GM11168 (cell line): ENCODE results near the gene MAN1A1.
"Not testable (repeated sequence)": the region's sequence is repeated elsewhere in the genome, so short reads cannot be mapped to it uniquely, and the experiment has no call there.

ENCODE experiments used
- in situ Hi-C: fragments of 300-500 bp; cut with MboI; formaldehyde crosslinking; loops from one replicate; pipeline ENCODE4 v1.12.0; 2022; ENCODE audit warnings: low sequenced_read_pairs; ENCODE audit not compliant: unreplicated experiment

MAN1A1 gene

DNA sequence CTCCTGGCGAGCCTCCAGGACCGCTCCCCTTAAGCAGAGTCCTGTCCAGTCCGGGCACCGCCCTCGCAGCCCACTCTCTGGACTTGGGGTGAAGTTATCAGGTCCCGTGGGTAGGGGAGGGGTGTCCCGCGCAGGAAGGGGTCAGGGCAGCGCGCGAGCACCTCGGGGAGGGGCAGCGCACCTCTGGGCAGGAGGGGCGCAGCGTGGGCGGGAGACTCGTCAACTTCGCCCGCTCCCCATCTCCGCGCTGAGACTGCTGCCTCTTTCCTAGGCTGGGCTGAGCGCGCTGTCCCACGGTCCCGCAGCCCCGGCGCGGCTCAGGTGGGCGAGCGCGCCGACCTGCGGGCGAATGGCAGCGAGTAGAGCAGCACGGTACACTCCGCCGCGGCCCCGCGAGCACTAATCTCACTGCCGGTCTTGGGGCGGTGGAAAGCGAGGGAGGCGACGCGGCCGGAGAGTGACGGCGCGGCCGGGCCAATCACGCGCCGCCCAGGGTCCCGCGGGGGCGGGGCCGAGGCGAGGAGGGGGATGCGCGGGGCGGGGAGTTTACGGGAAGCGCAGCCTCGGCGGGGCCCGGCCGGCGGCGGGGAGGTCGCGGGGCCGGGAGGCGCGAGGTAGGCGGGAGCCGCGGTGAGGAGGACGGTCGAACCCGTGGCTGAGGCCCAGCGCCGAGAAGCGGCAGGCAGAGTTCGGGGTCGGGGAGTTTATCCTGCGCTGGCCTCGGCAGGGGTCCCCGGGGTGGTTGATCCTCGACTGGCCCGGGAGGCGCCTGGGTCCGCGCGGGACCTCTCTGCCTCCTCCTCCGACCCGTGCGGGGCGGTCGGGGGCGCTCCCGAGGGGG is at the start of gene MAN1A1:
Gene MAN1A1, minus strand, starts transcription at position 401 of the 841 bp plus-strand sequence. CDS start 696 bp downstream, outside the sequence.
- in situ Hi-C loops, result loop anchor here (10.0 to 25.0 kb wide), 2 partner anchors 125 to 388 kb away; no protein-coding TSS in a partner anchor

DNA sequence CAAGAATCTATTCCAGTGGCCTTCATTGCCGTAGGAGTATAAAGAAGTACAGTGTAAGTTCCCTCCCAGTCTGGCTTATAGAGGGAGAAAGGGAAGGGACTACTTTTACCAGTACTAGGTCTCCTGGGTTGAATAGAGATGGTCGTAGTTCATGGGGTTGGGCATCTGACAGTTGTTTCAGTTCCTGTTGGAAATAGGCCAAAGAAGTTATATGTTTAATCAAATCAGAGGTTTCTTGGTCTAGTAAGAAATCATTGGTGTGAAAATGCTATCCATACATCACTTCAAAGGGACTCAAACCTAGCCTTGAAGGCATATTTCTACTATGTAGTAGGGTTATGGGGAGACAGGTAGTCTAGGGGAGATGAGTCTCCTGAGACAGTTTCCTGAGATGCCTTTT is 45.6 kb upstream of the MAN1A1 start:
- in situ Hi-C loops, result no loop called here

DNA sequence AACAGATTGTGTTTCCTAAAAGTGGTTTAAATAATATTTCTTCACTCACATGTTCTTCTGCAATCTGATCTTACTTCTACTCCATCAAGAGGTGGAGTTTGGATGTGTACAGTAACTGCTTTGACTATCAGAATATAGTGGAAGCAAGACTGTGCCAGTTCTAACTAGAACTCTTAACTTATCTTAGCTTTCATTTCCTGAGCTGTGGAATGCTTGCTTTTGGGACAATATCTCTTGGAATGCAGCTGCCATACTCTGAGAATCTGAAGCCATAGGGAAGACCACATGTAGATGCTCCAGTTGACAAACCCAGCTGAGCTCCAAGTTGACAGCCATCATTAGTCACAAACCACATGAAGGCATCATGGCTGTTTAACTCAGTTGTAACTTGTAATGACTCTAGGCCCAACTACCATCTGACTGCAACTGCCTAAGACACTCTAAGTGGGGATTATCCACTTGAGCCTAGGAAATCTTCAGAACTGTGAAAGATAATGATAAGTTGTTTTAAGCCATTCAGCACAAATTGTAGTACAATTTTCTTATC is 40.8 kb upstream of the MAN1A1 start:
- in situ Hi-C loops, result no loop called here

DNA sequence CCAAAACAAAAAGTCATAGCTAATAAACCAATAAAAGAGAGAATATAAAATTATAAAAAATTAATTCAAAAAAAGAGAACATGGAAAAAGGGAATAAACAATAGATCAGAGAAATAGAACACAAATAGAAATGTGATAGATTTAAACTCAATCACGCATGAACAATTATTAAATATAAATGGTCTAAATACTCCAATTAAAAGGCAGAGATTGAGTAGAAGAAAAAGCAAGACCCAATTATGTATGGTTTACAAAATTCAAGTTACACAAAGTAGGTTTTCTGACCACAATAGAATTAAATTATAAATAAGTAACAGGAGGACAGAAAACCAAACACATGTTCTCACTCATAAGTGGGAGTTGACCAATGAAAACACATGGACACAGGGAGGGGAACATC is 36.4 kb upstream of the MAN1A1 start:
- in situ Hi-C loops, result no loop called here

DNA sequence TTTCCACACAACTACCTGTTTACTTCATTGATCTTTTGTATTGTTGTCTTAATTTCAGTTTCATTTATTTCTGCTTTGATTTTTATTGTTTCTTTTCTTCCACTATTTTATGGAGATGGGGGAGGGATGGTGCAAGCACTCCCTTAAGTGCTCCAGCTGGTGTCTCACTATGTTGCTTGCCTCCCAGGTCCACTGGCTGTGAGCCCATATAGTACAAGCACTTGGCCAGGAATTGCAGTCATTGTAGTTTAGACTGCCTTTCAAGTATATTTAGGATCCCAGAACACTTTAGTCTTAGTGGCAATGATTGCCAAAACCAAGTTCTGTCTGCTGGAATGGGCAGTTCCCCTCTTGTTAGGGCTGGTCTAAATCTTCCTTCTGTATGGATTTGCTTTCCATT is 34.9 kb upstream of the MAN1A1 start:
- in situ Hi-C loops, result no loop called here

DNA sequence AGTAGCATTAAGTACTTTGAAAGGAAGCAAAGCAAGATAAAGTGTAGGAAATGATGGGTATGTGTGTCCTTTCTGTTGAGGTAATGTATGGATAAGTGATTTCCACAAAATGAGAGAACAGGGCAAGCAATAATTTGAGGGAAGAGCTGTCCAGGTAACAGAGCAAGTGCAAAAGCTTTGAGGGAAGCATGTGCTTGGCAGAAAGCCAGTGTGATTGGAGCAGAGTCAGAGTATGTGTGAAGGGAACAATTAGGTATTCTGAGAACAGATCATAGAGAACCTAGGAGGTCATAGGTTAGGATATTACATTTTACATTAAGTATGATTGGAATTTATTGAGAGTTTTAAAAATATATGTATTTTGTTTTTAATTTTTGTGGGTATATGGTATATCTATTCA is 30.2 kb upstream of the MAN1A1 start:
- in situ Hi-C loops, result no loop called here

DNA sequence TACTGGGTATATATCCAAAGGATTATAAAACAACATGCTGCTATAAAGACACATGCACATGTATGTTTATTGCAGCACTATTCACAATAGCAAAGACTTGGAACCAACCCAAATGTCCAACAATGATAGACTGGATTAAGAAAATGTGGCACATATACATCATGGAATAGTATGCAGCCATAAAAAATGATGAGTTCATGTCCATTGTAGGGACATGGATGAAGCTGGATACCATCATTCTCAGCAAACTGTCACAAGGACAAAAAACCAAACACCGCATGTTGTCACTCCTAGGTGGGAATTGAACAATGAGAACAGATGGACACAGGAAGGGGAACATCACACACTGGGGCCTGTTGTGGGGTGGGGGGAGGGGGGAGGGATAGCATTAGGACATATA is 27.5 kb upstream of the MAN1A1 start:
- in situ Hi-C loops, result not testable (repeated sequence)

DNA sequence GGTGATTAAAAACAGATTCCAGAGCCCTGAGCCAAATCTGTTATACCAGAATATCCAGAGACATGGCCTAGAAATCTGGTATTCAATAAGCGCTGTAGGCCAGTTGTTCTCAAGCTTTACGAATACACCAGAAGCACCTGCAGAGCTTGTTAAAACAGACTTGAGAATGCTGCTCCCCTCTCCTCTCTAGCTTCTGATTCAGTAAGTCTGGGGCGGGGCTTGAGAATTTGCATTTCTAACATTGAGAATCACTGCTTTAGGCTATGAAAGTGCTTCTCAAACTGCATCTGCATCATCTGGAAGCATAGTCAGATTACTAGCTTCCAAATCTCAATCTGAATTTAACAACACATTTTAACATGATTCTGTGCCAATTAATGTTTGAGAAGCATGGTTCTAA is 20.5 kb upstream of the MAN1A1 start:
- in situ Hi-C loops, result no loop called here

DNA sequence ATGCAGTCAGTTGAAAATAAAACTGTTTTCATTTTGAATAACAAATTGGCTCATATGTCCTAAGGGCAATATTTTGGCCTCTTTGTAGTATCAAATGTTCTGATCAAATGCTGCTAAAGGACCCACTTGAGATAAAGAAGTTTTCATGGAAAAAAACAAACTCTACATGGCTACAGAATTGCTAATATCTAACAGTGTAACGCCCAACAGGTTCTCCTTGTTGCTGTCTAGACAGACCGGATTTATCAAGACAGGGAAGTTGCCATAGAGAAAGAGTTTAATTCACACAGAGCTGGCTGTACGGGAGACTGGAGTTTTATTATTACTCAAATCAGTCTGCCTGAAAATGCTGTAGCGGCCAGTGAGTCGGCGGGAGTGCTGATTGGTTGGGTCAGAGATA is 19.4 kb upstream of the MAN1A1 start:
- in situ Hi-C loops, result no loop called here

DNA sequence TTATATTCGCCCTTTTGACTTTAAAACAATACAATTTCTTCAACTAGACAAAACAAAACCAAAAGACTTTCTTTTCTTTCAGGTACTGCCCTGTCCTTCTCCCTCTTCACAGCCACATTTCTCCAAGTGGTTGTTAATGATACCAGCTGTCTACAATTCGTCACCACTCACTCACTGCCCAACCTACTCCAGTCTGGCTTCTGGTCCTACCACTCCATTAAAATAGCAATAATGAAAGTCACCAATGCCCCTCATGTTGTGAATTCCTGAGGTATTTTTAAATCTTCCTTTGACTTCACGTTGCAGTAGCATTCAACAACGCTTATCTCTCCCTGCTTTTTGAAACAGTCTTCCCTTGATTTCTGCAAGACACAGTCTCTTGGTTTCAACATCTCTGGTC is 11.6 kb upstream of the MAN1A1 start:
- in situ Hi-C loops, result no loop called here

DNA sequence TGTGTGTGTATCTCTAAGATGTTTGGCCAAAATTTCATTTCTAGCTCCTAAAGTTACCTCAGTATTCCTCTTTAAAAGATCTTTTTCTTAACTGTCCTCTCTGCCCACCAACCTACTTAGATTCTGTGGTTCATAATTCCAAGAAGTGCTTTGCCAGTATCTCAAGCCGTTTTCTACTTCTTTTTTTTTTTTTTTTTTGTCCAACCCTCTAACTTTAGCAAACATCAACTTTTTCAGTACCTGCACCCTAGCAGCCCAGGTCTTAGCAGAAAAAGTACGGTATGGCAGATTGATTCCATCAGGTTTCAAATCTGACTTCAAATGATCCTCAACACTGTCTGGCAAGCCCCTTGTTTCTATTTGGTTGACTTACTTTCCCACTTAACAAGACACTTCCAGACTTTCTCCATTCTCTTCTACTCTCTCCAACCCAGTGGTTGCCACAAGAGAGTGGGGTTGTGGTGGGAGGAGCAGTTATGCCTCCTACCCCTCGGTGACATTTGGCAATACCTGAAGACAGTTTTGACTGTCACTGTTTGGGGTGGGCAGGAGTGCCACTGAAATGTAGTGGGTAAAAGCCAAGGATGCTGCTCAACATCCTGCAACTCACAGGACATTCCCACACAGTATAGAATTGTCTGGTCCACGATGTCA is 10.8 kb upstream of the MAN1A1 start:
- in situ Hi-C loops, result no loop called here

DNA sequence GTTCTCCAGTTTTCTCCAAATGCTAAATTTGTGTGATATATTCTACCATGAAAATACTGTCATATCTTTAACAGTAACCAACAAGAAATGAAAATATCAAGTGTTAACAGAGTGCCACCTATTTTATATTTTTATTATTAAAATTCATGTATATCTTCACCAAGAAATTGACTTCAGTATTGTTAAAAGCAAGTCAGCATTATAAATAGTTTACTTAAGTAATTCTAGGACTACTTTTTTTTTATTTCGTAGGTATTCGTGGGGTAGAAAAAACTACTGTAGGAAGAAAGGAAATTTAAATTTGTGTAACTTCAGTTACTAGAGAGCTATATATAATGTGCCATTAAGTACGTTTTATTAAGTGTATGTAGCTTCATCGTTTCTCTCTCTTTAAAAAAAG is 6.3 kb upstream of the MAN1A1 start:
- in situ Hi-C loops, result no loop called here

DNA sequence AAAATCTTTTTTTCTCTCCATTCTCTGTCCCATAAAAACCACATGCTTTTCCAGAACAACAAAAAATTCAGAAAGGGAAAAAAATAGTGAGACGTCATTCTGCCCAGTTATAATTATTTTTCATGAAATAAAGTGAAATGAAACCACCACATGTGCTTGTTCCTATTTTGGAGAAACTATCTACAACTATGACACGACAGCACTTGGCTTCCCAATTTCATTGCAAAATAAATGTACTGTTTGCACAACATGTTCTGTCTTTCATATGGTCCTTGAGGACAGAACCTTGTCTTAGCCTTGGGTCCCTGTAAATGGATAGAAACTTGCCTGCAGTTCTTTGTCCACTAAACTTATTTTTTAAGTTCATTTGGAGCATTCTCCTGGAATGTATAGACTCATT is 5.6 kb upstream of the MAN1A1 start:
- in situ Hi-C loops, result no loop called here

DNA sequence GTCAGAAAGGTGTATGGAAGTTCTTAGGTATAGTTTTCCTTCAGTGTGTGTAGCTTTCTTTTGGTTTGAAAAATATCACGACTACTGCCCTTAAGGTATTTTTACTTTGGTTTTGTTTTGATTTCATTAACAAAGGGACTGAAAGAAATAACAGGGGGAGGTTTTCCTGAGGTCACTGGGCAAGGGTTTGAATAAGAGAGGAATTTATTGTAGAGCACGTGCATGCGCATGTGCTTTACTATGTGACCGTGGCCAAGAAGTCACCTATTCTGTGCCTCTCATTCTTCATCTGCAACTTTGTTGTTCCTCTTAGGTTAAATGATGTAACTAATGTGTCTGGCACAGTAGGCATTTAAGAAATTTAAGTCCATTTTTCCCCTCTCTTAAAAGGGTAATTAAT is 4.1 kb upstream of the MAN1A1 start:
- in situ Hi-C loops, result no loop called here

DNA sequence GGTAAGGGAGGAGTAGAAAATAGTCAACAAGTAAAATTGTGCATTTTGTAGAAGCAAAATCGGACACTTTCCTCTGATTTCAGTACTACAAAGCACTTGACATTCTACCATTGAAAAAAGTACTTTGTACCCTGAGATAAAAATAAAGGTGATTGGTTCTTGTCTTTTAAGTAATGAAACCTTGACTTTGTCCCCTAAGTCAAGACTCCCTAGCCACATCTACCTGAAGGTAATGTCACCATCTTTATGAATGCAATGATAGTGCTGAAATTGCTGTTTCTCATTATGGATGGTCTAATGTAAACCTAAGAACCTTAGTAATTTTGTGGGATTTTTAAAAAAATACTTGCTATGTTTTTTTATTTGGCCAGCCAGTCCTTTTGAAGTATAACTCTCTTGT is 2.4 kb upstream of the MAN1A1 start:
- in situ Hi-C loops, result no loop called here

DNA sequence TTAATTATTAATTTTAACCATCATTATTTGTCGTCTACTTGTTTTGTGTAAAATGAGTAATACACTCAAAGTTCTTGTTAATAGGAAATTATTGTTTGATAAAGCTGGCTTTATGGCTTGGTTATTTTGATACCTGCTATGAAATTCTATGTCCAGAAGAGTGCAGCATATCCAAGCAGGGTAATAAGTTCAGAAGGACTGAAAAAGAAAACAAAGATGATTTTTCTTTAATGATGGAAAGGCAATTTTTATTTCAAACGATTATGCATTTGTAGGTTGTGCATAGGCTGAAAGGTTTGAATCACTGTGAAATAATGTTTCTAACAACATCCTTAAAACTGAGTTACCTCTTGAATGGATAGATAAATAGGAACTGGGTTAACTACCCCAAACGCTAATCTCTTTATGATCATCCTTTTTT is 1.4 kb upstream of the MAN1A1 start:
- in situ Hi-C loops, result no loop called here

DNA sequence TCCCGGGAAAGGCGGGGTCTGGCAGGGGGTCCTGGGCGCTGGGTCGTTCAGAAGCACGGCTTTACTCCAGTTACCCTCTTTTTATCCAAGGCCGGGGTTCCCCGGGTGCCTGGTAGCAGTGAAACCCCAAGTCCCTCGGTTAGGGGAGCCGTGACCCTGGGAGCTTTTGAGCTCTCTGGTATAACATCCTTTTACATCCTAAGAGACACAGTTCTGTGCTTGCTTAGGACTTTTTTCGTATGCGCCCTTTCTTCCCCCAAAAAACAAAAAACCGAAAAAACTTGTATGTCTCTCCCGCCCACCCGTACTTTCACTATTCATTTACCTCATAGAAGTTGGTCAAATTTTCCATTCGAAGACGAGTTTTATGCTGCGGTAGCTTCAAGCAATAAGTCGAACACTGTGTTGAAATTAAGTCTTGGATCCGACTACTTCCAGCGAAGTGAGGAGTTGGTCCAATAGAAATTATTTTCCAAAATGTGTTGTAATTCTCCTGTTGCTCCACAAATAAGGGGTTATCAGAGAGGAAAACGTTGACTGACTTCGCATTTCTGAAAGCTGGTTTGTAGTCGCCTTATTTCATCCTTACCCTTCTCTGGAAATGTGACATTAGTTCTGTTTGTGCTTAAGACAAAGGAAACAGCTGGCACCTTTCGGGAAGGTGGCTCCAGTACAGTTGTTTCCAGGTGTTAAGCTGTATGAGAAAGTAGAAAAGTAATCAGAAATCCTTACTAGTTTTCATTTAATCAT is 816 bp upstream of the MAN1A1 start:
- in situ Hi-C loops, result no loop called here

DNA sequence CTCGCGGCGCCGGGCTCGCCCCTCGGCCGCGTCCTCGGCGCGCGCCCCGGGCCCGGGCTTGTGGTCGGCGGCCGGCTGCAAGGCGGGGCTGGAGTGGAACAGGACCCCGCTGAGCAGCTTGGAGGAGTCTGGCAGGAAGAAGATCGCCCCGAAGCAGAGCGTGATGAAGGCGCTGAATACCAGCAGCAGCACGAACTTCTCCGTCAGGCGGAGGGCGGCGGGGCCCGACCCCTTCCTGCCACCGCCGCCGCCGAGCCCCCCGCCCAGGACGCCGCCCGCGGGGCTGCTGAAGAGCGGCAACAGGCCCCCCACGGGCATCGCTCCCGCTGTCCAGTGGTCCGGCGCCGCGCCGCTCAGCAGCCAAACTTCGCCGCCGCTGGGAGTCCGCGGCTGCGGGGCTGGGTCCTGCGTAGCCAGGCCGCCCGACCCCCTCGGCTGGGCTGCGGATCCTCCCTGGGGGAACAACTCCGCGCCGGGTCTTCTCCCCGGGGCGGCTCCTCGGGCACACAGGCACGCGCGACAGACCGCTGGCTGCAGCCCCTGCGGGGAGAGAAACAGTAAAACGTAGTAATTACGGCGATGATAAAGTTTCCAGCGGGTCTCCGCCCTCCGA is 707 bp downstream of the MAN1A1 start:
- in situ Hi-C loops, result loop anchor here (10.0 to 25.0 kb wide), 2 partner anchors 126 to 388 kb away; no protein-coding TSS in a partner anchor

DNA sequence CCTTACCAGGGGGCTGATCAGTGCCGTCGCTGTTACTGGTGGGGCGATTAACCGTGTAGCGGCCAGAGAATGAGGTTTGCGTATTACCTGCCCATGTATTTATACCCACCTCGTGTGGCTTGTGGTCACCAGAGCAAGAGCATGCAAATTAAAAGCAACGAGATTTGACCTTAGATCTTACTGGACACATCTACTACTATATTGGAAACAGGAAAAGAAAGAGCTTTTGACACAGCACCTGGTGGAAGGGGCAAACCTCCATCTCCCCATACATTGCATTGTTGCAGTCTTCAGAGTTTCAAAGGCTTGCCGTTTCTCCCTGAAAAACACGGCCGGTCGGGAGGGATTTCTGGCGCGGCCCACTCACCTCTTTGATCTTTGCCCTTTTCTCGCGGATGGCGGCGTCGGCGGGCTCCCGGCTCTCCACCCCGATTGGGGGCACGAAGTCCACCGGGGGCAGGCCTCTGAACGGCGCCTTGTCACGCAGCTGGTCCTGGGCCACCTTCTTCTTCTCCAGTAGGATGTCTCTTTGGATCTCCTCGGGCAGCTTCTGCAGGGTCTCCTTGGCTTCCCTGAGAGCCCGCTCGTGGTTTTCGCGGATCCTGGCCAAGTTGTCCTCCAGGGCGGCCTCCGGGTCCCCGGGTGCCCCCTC is 1.3 kb downstream of the MAN1A1 start:
- in situ Hi-C loops, result loop anchor here (10.0 to 25.0 kb wide), 2 partner anchors 127 to 389 kb away; no protein-coding TSS in a partner anchor
